ENCODE measurements around the gene ABCA6.

DNA sequence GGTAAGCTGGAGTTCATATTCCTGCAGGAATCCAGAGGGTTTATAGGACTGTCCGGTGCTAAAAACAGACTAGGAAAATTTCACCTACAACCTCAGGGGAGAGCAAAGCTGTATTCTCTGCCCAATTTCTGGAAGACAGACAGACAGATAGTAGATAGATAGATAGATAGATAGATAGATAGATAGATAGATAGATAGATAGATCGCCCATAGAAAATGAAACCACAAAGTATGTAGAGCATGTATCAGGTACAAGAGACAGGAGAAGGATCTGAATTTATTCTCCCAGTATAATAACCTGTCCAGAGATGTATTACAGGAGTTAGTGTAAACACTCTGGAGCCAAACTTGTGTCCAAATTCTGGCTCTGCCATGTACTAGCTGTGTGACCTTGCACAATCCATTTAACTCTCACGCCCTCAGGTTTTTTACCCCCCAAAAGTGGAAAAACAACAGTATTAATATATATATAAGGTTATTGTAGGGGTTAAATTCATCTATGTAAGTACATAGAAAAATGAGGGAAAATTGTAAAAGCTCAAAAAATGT lies 2.1 kb upstream of the ABCA6 start:
- no peak for TF ChIP-seq SRF (IDR thresholded peaks at IDR 0.05; ENCODE audit: low read depth in 2 of 2, low read length in 2 of 2)
- no peak for TF ChIP-seq NFYB (IDR thresholded peaks at IDR 0.05; ENCODE audit: insufficient read depth, low read depth, low read length)
- TF ChIP-seq, protein P1, sequence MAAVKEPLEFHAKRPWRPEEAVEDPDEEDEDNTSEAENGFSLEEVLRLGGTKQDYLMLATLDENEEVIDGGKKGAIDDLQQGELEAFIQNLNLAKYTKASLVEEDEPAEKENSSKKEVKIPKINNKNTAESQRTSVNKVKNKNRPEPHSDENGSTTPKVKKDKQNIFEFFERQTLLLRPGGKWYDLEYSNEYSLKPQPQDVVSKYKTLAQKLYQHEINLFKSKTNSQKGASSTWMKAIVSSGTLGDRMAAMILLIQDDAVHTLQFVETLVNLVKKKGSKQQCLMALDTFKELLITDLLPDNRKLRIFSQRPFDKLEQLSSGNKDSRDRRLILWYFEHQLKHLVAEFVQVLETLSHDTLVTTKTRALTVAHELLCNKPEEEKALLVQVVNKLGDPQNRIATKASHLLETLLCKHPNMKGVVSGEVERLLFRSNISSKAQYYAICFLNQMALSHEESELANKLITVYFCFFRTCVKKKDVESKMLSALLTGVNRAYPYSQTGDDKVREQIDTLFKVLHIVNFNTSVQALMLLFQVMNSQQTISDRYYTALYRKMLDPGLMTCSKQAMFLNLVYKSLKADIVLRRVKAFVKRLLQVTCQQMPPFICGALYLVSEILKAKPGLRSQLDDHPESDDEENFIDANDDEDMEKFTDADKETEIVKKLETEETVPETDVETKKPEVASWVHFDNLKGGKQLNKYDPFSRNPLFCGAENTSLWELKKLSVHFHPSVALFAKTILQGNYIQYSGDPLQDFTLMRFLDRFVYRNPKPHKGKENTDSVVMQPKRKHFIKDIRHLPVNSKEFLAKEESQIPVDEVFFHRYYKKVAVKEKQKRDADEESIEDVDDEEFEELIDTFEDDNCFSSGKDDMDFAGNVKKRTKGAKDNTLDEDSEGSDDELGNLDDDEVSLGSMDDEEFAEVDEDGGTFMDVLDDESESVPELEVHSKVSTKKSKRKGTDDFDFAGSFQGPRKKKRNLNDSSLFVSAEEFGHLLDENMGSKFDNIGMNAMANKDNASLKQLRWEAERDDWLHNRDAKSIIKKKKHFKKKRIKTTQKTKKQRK (IDR thresholded peaks at IDR 0.05; ENCODE audit: low read depth, low read length) = no peak
- TF ChIP-seq EP300 (IDR thresholded peaks at IDR 0.05; ENCODE audit: borderline replicate concordance in 1 of 2, control insufficient read depth in 1 of 2, low read depth in 2 of 2, low read length in 2 of 2) = no peak
- no peak for TF ChIP-seq RCOR1 (conservative IDR thresholded peaks at IDR 0.05; ENCODE audit: low read depth, low read length)
- no peak for TF ChIP-seq BACH1 (IDR thresholded peaks at IDR 0.05; ENCODE audit: borderline replicate concordance)
- TF ChIP-seq POLR2A (IDR thresholded peaks at IDR 0.05; ENCODE audit: low read depth, low read length) = no peak
- TF ChIP-seq, protein P2, sequence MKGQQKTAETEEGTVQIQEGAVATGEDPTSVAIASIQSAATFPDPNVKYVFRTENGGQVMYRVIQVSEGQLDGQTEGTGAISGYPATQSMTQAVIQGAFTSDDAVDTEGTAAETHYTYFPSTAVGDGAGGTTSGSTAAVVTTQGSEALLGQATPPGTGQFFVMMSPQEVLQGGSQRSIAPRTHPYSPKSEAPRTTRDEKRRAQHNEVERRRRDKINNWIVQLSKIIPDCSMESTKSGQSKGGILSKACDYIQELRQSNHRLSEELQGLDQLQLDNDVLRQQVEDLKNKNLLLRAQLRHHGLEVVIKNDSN (IDR thresholded peaks at IDR 0.05; ENCODE audit: borderline replicate concordance, extremely low read length, insufficient read depth, low read depth, low read length) = no peak
- TF ChIP-seq NR2C2 (IDR thresholded peaks at IDR 0.05; ENCODE audit: borderline replicate concordance, control insufficient read depth, insufficient read length, low read depth) = no peak
- no peak for TF ChIP-seq RFX5 (IDR thresholded peaks at IDR 0.05; ENCODE audit: low read depth, low read length)
- no peak for TF ChIP-seq ZNF274 (IDR thresholded peaks at IDR 0.05; ENCODE audit: insufficient read depth, insufficient read length)
- TF ChIP-seq, protein P3, sequence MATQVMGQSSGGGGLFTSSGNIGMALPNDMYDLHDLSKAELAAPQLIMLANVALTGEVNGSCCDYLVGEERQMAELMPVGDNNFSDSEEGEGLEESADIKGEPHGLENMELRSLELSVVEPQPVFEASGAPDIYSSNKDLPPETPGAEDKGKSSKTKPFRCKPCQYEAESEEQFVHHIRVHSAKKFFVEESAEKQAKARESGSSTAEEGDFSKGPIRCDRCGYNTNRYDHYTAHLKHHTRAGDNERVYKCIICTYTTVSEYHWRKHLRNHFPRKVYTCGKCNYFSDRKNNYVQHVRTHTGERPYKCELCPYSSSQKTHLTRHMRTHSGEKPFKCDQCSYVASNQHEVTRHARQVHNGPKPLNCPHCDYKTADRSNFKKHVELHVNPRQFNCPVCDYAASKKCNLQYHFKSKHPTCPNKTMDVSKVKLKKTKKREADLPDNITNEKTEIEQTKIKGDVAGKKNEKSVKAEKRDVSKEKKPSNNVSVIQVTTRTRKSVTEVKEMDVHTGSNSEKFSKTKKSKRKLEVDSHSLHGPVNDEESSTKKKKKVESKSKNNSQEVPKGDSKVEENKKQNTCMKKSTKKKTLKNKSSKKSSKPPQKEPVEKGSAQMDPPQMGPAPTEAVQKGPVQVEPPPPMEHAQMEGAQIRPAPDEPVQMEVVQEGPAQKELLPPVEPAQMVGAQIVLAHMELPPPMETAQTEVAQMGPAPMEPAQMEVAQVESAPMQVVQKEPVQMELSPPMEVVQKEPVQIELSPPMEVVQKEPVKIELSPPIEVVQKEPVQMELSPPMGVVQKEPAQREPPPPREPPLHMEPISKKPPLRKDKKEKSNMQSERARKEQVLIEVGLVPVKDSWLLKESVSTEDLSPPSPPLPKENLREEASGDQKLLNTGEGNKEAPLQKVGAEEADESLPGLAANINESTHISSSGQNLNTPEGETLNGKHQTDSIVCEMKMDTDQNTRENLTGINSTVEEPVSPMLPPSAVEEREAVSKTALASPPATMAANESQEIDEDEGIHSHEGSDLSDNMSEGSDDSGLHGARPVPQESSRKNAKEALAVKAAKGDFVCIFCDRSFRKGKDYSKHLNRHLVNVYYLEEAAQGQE (IDR thresholded peaks at IDR 0.05; ENCODE audit: low read depth, low read length) = no peak
- no peak for TF ChIP-seq EGR1 (IDR thresholded peaks at IDR 0.05; ENCODE audit: borderline replicate concordance in 1 of 2, low read depth in 2 of 2, low read length in 2 of 2)
- TF ChIP-seq, protein P4, sequence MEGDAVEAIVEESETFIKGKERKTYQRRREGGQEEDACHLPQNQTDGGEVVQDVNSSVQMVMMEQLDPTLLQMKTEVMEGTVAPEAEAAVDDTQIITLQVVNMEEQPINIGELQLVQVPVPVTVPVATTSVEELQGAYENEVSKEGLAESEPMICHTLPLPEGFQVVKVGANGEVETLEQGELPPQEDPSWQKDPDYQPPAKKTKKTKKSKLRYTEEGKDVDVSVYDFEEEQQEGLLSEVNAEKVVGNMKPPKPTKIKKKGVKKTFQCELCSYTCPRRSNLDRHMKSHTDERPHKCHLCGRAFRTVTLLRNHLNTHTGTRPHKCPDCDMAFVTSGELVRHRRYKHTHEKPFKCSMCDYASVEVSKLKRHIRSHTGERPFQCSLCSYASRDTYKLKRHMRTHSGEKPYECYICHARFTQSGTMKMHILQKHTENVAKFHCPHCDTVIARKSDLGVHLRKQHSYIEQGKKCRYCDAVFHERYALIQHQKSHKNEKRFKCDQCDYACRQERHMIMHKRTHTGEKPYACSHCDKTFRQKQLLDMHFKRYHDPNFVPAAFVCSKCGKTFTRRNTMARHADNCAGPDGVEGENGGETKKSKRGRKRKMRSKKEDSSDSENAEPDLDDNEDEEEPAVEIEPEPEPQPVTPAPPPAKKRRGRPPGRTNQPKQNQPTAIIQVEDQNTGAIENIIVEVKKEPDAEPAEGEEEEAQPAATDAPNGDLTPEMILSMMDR (IDR thresholded peaks at IDR 0.05 in 2 of 3, conservative IDR thresholded peaks at IDR 0.05 in 1 of 3; ENCODE audit: control insufficient read depth in 2 of 3, extremely low read depth in 1 of 3, insufficient read depth in 1 of 3, low read depth in 3 of 3, low read length in 3 of 3) = no peak
